DND-41 (cell line): ENCODE data around the gene DYSF.

Source experiments
- ATAC-seq: fragments of 200-7000 bp; cut with Tn5 transposase; 3 replicates; pipeline ENCODE4 v1.9.1; 2021; ENCODE audit warnings: low read depth; ENCODE audit not compliant: insufficient read depth
- DNase-seq: peaks from one replicate; pipeline ENCODE4 v3.0.0-alpha.2; 2020
- H2AFZ ChIP-seq: 2 replicates; pipeline ENCODE4 v1.6.0; 2012; ENCODE audit warnings: low read depth, low read length
- H3K27ac ChIP-seq: 2 replicates; pipeline ENCODE4 v1.5.1; 2012; ENCODE audit warnings: low read length, inconsistent platforms
- H3K27me3 ChIP-seq: fragments of 200-600 bp; sonication (generic); 2 replicates; pipeline ENCODE4 v1.6.0; 2012; ENCODE audit warnings: low read length, mild to moderate bottlenecking, inconsistent platforms; ENCODE audit not compliant: insufficient read depth, poor library complexity
- H3K36me3 ChIP-seq: 2 replicates; pipeline ENCODE4 v1.5.1; 2012; ENCODE audit warnings: low read length, inconsistent platforms; ENCODE audit not compliant: insufficient read depth
- H3K4me1 ChIP-seq: 2 replicates; pipeline ENCODE4 v1.5.1; 2012; ENCODE audit warnings: mild to moderate bottlenecking, low read length; ENCODE audit not compliant: insufficient read depth
- H3K4me2 ChIP-seq: 2 replicates; pipeline ENCODE4 v1.6.0; 2012; ENCODE audit warnings: mild to moderate bottlenecking, moderate library complexity, low read length, inconsistent platforms; ENCODE audit not compliant: insufficient read depth
- H3K4me3 ChIP-seq, 2 experiments: fragments of 200-600 bp in 1 of 2; shearing (Covaris generic) in 1 of 2; 2 replicates each; pipeline ENCODE4 v1.5.1; 2012 to 2016; ENCODE audit warnings: inconsistent platforms in 2 of 2, low read length in 2 of 2, mild to moderate bottlenecking in 2 of 2, low read depth in 1 of 2, moderate library complexity in 1 of 2
- H3K79me2 ChIP-seq: 2 replicates; pipeline ENCODE4 v1.6.0; 2012; ENCODE audit warnings: low read length, inconsistent platforms; ENCODE audit not compliant: insufficient read depth
- H3K9ac ChIP-seq: 2 replicates; pipeline ENCODE4 v1.6.0; 2012; ENCODE audit warnings: low read depth, mild to moderate bottlenecking, inconsistent platforms, low read length, moderate library complexity
- H3K9me3 ChIP-seq: 2 replicates; pipeline ENCODE4 v1.5.1; 2012; ENCODE audit warnings: low read length, moderate library complexity, mild to moderate bottlenecking, inconsistent platforms; ENCODE audit not compliant: insufficient read depth, severe bottlenecking
- H4K20me1 ChIP-seq: 2 replicates; pipeline ENCODE4 v1.6.0; 2012; ENCODE audit warnings: low read length; ENCODE audit not compliant: insufficient read depth
- CTCF ChIP-seq: IDR thresholded peaks from 2 replicates; pipeline ENCODE4 v1.5.1; 2012; ENCODE audit warnings: borderline replicate concordance, low read length, moderate library complexity, mild to moderate bottlenecking; ENCODE audit not compliant: poor library complexity, severe bottlenecking; ENCODE audit errors: extremely low read depth
- EZH2 ChIP-seq: IDR thresholded peaks from 3 replicates; pipeline ENCODE4 v1.6.1; 2012; ENCODE audit warnings: borderline replicate concordance, low read depth, mild to moderate bottlenecking, moderate library complexity, low read length, inconsistent platforms; ENCODE audit not compliant: severe bottlenecking

The DYSF gene

DNA sequence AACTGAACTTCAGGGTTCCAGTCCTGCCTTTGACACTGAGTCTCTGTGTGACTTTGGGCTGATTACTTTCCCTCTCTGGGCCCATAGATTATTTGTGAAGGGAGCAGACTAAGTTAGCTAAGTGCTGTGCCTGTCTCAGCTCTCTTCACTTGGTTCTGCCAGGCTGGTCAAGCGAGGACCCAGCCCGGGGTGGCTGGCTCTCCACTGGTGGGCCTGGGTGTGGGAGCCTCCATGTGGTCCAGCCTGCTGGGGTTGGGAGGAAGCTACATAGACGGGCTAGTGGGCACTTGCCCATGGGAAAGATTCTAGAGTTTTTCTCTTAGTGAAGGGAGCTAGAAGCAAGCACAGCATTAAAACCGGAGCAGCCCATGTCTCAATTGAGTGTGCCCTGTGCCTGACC, 59.0 kb downstream of the DYSF start:
- H4K20me1 ChIP-seq, result no peaks in the 10 kb centered on the region; the same call in 1 of the 2 replicates
- H3K9me3 ChIP-seq, result no peaks in the 10 kb centered on the region
- H3K27ac ChIP-seq, result no peak overlapping the region
- no peak overlapping the region for H3K4me3 ChIP-seq
- ATAC-seq, result no peak
- DNase-seq, result no peak
- H2AFZ ChIP-seq, result no peak overlapping the region
- no peak overlapping the region for H3K4me2 ChIP-seq
- H3K9ac ChIP-seq, result no peak overlapping the region
- no peaks in the 10 kb centered on the region for H3K36me3 ChIP-seq
- no peak for TF ChIP-seq EZH2
- no peak for TF ChIP-seq CTCF
- no peaks in the 10 kb centered on the region for H3K79me2 ChIP-seq
- peaks cover 9% of the 10 kb centered on the region for H3K27me3 ChIP-seq
- H3K4me1 ChIP-seq, result no peaks in the 10 kb centered on the region

DNA sequence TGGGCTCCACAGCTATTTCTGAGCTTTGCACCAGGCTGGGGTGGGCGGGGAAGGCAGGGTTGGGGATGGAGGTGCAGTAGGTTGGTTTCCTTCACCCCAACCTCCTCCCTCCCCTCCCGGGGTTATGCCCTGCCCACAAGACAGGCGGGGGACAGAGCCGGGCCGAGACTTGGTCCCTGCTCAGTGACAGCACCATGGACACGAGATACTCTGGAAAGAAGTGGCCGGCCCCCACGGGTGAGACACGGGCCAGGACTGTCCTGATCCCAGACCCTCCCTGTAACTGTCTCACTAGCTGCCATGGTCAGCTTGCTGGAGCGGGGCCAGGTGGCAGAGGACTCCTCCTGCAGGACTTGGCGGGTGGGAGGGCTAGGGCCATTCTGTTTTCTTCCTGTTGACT, 59.7 kb downstream of the DYSF start:
- no peaks in the 10 kb centered on the region for H3K4me1 ChIP-seq
- no peak overlapping the region for H3K4me3 ChIP-seq
- no peak overlapping the region for H3K9ac ChIP-seq
- H2AFZ ChIP-seq, result no peak overlapping the region
- H3K79me2 ChIP-seq, result no peaks in the 10 kb centered on the region
- H3K9me3 ChIP-seq, result no peaks in the 10 kb centered on the region
- no peak for TF ChIP-seq CTCF
- no peak for TF ChIP-seq EZH2
- ATAC-seq (no peak), DNase-seq (no peak)
- peaks cover 9% of the 10 kb centered on the region for H3K27me3 ChIP-seq
- H3K36me3 ChIP-seq, result no peaks in the 10 kb centered on the region
- no peak overlapping the region for H3K27ac ChIP-seq
- no peaks in the 10 kb centered on the region; the same call in 1 of the 2 replicates for H4K20me1 ChIP-seq
- no peak overlapping the region for H3K4me2 ChIP-seq

- H4K20me1 ChIP-seq, result no peaks in the 10 kb centered on the region; the same call in 1 of the 2 replicates
- no peak overlapping the region for H2AFZ ChIP-seq
- ATAC-seq (no peak), DNase-seq (no peak)
- no peaks in the 10 kb centered on the region for H3K4me1 ChIP-seq
- H3K4me3 ChIP-seq, result no peak overlapping the region
- H3K4me2 ChIP-seq, result no peak overlapping the region
- no peaks in the 10 kb centered on the region for H3K9me3 ChIP-seq
- H3K27ac ChIP-seq, result no peak overlapping the region
- no peak overlapping the region for H3K9ac ChIP-seq
- no peak for TF ChIP-seq EZH2
- TF ChIP-seq CTCF, result no peak
- peaks cover 9% of the 10 kb centered on the region for H3K27me3 ChIP-seq
- no peaks in the 10 kb centered on the region for H3K79me2 ChIP-seq
- no peaks in the 10 kb centered on the region for H3K36me3 ChIP-seq
Measured at GRCh38 chr2:71513721-71514120, 60.4 kb downstream of the DYSF start.
